ENCODE results near the gene S100Z. TPM values are rescaled to one million over a fixed set of nuclear protein-coding genes. Genes with fewer than 3 reads are reported as not detected.

S100Z gene
- total RNA-seq, 2 donors from 2014 or later = not detected

GRCh38 chr5:76946090-76946489 is 96.3 kb downstream of the S100Z start:
- intact Hi-C loops (cut with DNase I) = no loop called here
- H3K4me1 ChIP-seq = no peaks in the 10 kb centered on the region
- no peak for DNase-seq

GRCh38 chr5:76947082-76947503 is 97.3 kb downstream of the S100Z start:
- no peak overlapping the region for H3K9ac ChIP-seq (ENCODE audit: low read depth in 2 of 2, low read length in 2 of 2)
- H3K27ac ChIP-seq = no peak overlapping the region
- intact Hi-C loops (cut with DNase I) = no loop called here
- H3K4me1 ChIP-seq = no peaks in the 10 kb centered on the region
- no peaks in the 10 kb centered on the region for H3K27me3 ChIP-seq
- no peak for TF ChIP-seq CTCF (IDR thresholded peaks at IDR 0.05)
- no peak for DNase-seq
- H3K9me3 ChIP-seq = no peaks in the 10 kb centered on the region
- H3K36me3 ChIP-seq = no peaks in the 10 kb centered on the region
- no peak overlapping the region for H3K4me3 ChIP-seq

More at GRCh38 chr5:76946090-76946489, 96.3 kb downstream of the S100Z start:
- H3K36me3 ChIP-seq = no peaks in the 10 kb centered on the region
- no peak overlapping the region for H3K27ac ChIP-seq
- no peak overlapping the region for H3K4me3 ChIP-seq
- no peak overlapping the region for H3K9ac ChIP-seq (ENCODE audit: low read depth in 2 of 2, low read length in 2 of 2)
- no peaks in the 10 kb centered on the region for H3K9me3 ChIP-seq
- TF ChIP-seq CTCF (IDR thresholded peaks at IDR 0.05) = no peak
- no peaks in the 10 kb centered on the region for H3K27me3 ChIP-seq

GRCh38 chr5:76952795-76953536 is 103.2 kb downstream of the S100Z start, which contains the start of gene CRHBP:
CRHBP (plus strand) TSS chr5:76953045; CDS start chr5:76953135, 90 bp downstream.
- no peak for TF ChIP-seq CTCF (IDR thresholded peaks at IDR 0.05)
- no peak for DNase-seq
- no peaks in the 10 kb centered on the region for H3K36me3 ChIP-seq
- H3K27me3 ChIP-seq = peaks cover 33% of the 10 kb centered on the region
- intact Hi-C loops (cut with DNase I) = no loop called here
- no peak within 1 kb of the TSS for H3K9ac ChIP-seq (ENCODE audit: low read depth in 2 of 2, low read length in 2 of 2)
- no peaks in the 10 kb centered on the region for H3K4me1 ChIP-seq
- H3K9me3 ChIP-seq = no peaks in the 10 kb centered on the region
- H3K27ac ChIP-seq = no peak within 1 kb of the TSS
- H3K4me3 ChIP-seq = peak within 1 kb of the TSS; percentile 3

DNA sequence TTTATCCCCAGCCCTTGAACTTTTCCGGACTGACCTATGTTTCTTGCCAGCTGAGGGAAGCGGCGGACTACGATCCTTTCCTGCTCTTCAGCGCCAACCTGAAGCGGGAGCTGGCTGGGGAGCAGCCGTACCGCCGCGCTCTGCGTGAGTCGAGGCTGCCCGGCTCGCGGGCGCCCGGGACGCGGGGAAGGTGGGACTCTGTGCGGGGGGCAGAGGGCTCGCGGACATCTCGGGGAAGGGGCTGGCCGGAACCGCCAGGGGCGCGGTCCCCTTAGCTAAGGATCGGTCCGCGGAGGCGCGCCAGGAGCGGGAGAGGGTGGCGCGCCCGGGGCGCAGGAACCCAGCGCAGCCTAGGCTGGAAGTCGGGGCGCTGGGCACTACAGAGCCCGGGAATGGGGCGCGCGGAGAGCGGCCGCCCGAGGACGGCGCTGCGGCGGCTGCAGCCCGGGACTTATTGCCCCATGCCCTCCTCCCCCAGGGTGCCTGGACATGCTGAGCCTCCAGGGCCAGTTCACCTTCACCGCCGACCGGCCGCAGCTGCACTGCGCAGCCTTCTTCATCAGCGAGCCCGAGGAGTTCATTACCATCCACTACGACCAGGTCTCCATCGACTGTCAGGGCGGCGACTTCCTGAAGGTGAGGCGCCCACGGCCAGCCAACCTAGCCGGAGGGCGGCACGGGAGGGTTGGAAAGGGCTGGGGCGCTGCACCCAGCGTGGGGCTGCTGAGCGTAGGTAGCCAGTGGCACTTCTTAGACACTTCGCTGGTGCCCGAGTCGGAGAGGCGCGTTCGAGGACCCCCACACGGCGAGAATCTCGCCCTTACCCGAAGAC is 104.0 kb downstream of the S100Z start:
- H3K9ac ChIP-seq (ENCODE audit: low read depth in 2 of 2, low read length in 2 of 2) = no peak overlapping the region
- no peaks in the 10 kb centered on the region for H3K36me3 ChIP-seq
- no peak for DNase-seq
- TF ChIP-seq CTCF (IDR thresholded peaks at IDR 0.05) = no peak
- H3K4me1 ChIP-seq = no peaks in the 10 kb centered on the region
- H3K27ac ChIP-seq = no peak overlapping the region
- H3K27me3 ChIP-seq = peaks cover 33% of the 10 kb centered on the region
- peak overlapping the region; percentile 3 for H3K4me3 ChIP-seq
- H3K9me3 ChIP-seq = no peaks in the 10 kb centered on the region
- intact Hi-C loops (cut with DNase I) = no loop called here

DNA sequence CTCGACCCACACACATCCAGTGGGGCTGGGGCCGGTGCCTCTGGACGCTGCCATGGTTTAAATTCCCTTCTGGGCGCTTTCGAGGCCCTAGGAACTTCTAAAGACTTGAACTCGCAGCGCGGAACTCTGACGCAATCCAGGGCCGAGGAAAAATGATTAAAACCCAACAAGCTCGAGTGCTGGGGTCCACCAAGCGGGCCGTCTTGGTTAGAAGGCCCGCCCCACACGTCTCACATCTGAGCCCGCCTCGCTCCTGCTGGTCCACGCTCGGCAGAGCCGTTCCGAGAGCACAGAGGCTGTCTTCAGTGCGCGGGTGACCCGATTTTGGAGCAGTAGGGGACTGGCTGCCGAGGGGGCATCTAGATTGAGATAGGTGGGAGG is 104.6 kb downstream of the S100Z start:
- no peak for TF ChIP-seq CTCF (IDR thresholded peaks at IDR 0.05)
- no peaks in the 10 kb centered on the region for H3K36me3 ChIP-seq
- no peak overlapping the region for H3K9ac ChIP-seq (ENCODE audit: low read depth in 2 of 2, low read length in 2 of 2)
- no peaks in the 10 kb centered on the region for H3K9me3 ChIP-seq
- no peak overlapping the region for H3K27ac ChIP-seq
- DNase-seq = no peak
- intact Hi-C loops (cut with DNase I) = no loop called here
- H3K4me3 ChIP-seq = peak overlapping the region; percentile 3
- peaks cover 33% of the 10 kb centered on the region for H3K27me3 ChIP-seq
- H3K4me1 ChIP-seq = no peaks in the 10 kb centered on the region
